Esophagus mucosa (tissue), 1 donor: ENCODE data around the gene TRIM44. TPM values are rescaled to one million over a fixed set of nuclear protein-coding genes. Genes with fewer than 3 reads are reported as not detected.
A peak's percentile ranks its signal among the peaks of the same experiment; 100 is the strongest.

Experiments used
- ATAC-seq: fragments of 200-7000 bp; cut with Tn5 transposase; one replicate; pipeline ENCODE4 v1.9.1; 2020
- total RNA-seq: library from RNA; stranded (reverse); gene quantifications from one replicate; pipeline ENCODE4 v1.2.4, GENCODE V29; 2023
- donor health status: DM: yes; HTN: yes; CAD: no.

Gene TRIM44
- total RNA-seq, 1 donor from 2014 or later, result 22.7 TPM

- ATAC-seq, result no peak
Observed at GRCh38 chr11:35794333-35794732, 131.8 kb downstream of the TRIM44 start.

GRCh38 chr11:35794850-35795249 is 132.3 kb downstream of the TRIM44 start:
- ATAC-seq, result no peak

GRCh38 chr11:35796562-35796961 is 134.0 kb downstream of the TRIM44 start:
- no peak for ATAC-seq

- ATAC-seq, result no peak
Observed at GRCh38 chr11:35798423-35798822, 135.8 kb downstream of the TRIM44 start.

- ATAC-seq, result peak; percentile 67
Observed at GRCh38 chr11:35798983-35799382, 136.4 kb downstream of the TRIM44 start.

- no peak for ATAC-seq
Observed at GRCh38 chr11:35799655-35800054, 137.1 kb downstream of the TRIM44 start.

- ATAC-seq, result no peak
Observed at GRCh38 chr11:35800970-35801953, 138.7 kb downstream of the TRIM44 start.

- no peak for ATAC-seq
Observed at GRCh38 chr11:35802221-35802620, 139.6 kb downstream of the TRIM44 start.

- no peak for ATAC-seq
Observed at GRCh38 chr11:35802672-35803071, 140.1 kb downstream of the TRIM44 start.

GRCh38 chr11:35803115-35803514 is 140.5 kb downstream of the TRIM44 start:
- no peak for ATAC-seq

- no peak for ATAC-seq
Observed at GRCh38 chr11:35804451-35805040, 142.0 kb downstream of the TRIM44 start.

GRCh38 chr11:35809561-35809960 is 147.0 kb downstream of the TRIM44 start:
- ATAC-seq, result no peak

GRCh38 chr11:35810045-35810645 is 147.6 kb downstream of the TRIM44 start:
- no peak for ATAC-seq

- ATAC-seq, result no peak
Observed at GRCh38 chr11:35811783-35812182, 149.2 kb downstream of the TRIM44 start.

- no peak for ATAC-seq
Observed at GRCh38 chr11:35812828-35813227, 150.3 kb downstream of the TRIM44 start.

- peak; percentile 47 for ATAC-seq
Observed at GRCh38 chr11:35814081-35814695, 151.6 kb downstream of the TRIM44 start.

GRCh38 chr11:35814720-35815305 is 152.2 kb downstream of the TRIM44 start:
- peak; percentile 38 for ATAC-seq

- ATAC-seq, result no peak
Observed at GRCh38 chr11:35815556-35816315, 153.2 kb downstream of the TRIM44 start.

GRCh38 chr11:35820614-35821013 is 158.0 kb downstream of the TRIM44 start:
- no peak for ATAC-seq

- no peak for ATAC-seq
Observed at GRCh38 chr11:35822815-35823495, 160.4 kb downstream of the TRIM44 start.

GRCh38 chr11:35823742-35824298 is 161.2 kb downstream of the TRIM44 start:
- no peak for ATAC-seq
